ENCODE results near the gene CDC14C. TPM values are rescaled to one million over a fixed set of nuclear protein-coding genes. Genes with fewer than 3 reads are reported as not detected.

The CDC14C gene
- total RNA-seq: not detected

DNA sequence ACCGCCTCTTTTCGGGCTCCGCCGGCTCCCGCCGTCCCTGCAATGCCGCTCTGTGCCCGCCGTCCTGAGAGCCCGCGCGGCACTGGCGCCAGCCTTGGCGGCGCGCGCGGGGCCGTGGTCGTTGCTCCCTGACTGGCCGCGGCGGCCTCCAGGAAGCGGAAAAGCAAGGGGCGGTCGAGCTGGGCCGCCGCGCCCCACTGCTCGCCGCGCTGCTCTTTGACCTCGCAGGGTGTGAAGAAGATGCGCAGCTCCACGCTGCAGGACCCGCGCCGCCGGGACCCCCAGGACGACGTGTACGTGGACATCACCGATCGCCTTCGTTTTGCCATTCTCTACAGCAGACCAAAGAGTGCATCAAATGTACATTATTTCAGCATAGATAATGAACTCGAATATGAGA is at the start of gene CDC14C:
TSS of gene CDC14C (plus strand) at position 115 of the 400 bp plus-strand sequence. CDS start at position 241, 126 bp downstream.
- H3K4me3 ChIP-seq: no peak within 1 kb of the TSS
- intact Hi-C loops (cut with DNase I; ENCODE audit: low total_unique reads): no loop called here
- DNase-seq (ENCODE audit: low spot score in 2 of 2): no peak
- no peaks in the 10 kb centered on the region for H3K27me3 ChIP-seq
- H3K4me1 ChIP-seq: no peaks in the 10 kb centered on the region
- H3K27ac ChIP-seq: no peak within 1 kb of the TSS
- no peak for TF ChIP-seq POLR2AphosphoS5 (IDR thresholded peaks at IDR 0.05)
- no peaks in the 10 kb centered on the region for H3K36me3 ChIP-seq
- H3K9me3 ChIP-seq: no peaks in the 10 kb centered on the region

DNA sequence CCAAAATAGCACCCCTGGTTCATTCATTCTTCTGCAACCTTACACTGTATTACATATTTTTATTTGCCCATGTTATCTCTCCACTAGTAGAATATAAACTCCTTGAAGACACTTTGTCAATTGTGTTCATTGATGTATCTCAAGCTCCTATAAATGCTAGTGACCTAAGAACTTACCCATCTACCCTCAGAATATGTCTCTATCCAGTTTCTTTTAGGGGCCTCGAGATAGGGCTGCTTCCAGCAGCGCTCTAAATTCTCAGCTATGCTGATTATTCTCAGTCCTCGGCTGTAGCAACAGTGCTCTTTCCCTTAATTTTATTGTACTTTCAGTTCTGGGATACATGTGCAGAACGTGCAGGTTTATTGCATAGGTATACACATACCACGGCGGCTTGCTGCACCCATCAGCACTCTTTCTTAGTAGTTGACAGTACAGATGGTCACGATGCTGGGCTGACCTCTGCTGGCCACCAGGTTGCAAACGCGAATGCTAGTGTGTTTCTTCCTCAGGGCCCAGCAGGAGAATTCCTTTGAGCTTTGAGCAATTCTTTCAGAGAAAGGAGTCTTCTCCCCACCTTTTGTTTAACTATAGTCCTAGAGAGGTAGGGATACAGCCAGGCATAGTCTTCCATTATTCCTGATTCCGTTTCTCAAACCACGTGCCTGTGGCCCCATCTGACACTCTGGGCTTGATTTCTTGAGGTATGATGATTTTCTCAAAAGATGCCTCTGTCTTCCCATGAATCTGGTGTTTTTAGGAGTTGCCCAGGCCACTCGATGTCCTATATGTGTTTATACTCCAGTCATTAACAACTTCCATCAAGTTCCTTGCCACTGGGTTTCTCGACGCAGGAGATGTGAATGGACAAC is 49.1 kb upstream of the CDC14C start:
- Histone ChIP-seq H3K27ac (no peak overlapping the region), H3K36me3 (no peaks in the 10 kb centered on the region), H3K27me3 (no peaks in the 10 kb centered on the region), H3K4me1 (no peaks in the 10 kb centered on the region), H3K4me3 (no peak overlapping the region), H3K9me3 (no peaks in the 10 kb centered on the region)
- intact Hi-C loops (cut with DNase I; ENCODE audit: low total_unique reads): no loop called here
- DNase-seq (ENCODE audit: low spot score in 2 of 2): peak in 1 of 2 donors; percentile 19
- TF ChIP-seq, protein P1, sequence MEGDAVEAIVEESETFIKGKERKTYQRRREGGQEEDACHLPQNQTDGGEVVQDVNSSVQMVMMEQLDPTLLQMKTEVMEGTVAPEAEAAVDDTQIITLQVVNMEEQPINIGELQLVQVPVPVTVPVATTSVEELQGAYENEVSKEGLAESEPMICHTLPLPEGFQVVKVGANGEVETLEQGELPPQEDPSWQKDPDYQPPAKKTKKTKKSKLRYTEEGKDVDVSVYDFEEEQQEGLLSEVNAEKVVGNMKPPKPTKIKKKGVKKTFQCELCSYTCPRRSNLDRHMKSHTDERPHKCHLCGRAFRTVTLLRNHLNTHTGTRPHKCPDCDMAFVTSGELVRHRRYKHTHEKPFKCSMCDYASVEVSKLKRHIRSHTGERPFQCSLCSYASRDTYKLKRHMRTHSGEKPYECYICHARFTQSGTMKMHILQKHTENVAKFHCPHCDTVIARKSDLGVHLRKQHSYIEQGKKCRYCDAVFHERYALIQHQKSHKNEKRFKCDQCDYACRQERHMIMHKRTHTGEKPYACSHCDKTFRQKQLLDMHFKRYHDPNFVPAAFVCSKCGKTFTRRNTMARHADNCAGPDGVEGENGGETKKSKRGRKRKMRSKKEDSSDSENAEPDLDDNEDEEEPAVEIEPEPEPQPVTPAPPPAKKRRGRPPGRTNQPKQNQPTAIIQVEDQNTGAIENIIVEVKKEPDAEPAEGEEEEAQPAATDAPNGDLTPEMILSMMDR (IDR thresholded peaks at IDR 0.05): peak in 1 of 3 donors; percentile 40
- TF ChIP-seq POLR2A (IDR thresholded peaks at IDR 0.05): no peak

DNA sequence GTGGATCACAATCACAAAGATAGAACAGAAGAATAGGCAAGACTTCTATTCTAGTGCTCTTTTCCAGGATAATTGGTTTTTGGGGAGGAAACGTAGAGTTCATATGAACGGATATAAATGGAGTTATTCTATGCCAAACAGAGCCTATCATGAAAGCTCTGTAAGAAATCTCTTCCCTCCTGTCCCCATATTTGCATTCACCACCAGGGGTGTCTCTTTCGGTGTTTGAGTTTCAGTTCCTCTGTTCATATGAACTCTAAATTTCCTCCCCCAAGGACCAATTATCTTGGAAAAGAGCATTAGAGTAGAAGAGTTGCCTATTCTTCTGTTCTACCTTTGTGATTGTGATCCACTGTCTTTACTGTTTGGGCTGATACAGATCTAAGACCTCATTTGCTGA is 48.3 kb upstream of the CDC14C start:
- TF ChIP-seq POLR2AphosphoS5 (IDR thresholded peaks at IDR 0.05): no peak
- TF ChIP-seq, protein P1 (IDR thresholded peaks at IDR 0.05): no peak
- TF ChIP-seq POLR2A (IDR thresholded peaks at IDR 0.05): no peak
- Histone ChIP-seq H3K4me3 (no peak overlapping the region), H3K27me3 (no peaks in the 10 kb centered on the region), H3K36me3 (no peaks in the 10 kb centered on the region), H3K4me1 (no peaks in the 10 kb centered on the region), H3K27ac (no peak overlapping the region), H3K9me3 (no peaks in the 10 kb centered on the region)
- DNase-seq (ENCODE audit: low spot score in 2 of 2): no peak
- intact Hi-C loops (cut with DNase I; ENCODE audit: low total_unique reads): no loop called here

DNA sequence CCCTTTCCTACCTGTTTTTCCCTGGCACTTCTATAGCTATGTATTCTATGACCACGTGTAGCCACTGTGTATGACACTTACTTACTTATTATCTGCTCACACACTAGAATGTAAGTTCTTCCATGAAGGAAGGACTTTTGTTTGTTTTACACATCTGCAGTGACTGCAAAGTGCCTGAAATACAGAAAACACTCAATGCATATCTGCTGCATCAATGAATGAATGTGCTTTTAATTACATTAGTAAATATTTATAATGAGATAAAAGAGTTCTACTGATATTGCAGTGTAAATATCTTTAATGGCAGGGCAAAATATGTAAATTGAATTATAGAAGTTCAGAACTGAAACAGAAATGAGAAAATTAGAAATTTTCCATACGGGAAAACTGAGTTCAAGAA is 43.5 kb upstream of the CDC14C start:
- Histone ChIP-seq H3K4me1 (no peaks in the 10 kb centered on the region), H3K27me3 (no peaks in the 10 kb centered on the region), H3K4me3 (no peak overlapping the region), H3K36me3 (no peaks in the 10 kb centered on the region), H3K9me3 (no peaks in the 10 kb centered on the region), H3K27ac (no peak overlapping the region)
- intact Hi-C loops (cut with DNase I; ENCODE audit: low total_unique reads): no loop called here
- DNase-seq (ENCODE audit: low spot score in 2 of 2): no peak
- TF ChIP-seq, protein P1 (IDR thresholded peaks at IDR 0.05): no peak
- TF ChIP-seq POLR2AphosphoS5 (IDR thresholded peaks at IDR 0.05): no peak
- no peak for TF ChIP-seq POLR2A (IDR thresholded peaks at IDR 0.05)

DNA sequence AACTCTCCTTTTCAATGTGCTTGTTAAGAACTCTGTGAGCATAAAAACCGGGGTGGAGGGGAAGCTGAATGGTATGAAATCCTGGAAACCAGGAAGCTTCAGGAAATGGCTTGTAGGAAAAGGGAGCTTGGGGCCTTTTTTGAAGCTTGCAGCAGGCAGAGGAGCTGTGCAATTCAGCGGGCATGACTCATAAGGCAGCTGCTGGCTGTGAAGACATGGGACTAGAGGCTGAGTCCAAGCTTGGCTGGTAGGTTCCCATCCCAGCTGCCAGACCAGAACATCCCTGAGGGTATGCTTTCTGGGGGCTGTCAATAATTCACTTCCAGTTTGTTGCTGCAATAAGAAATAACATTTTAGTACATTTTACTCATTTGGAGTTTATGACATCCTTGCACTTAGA is 36.8 kb upstream of the CDC14C start:
- no peak for TF ChIP-seq POLR2A (IDR thresholded peaks at IDR 0.05)
- H3K4me3 ChIP-seq: no peak overlapping the region

DNA sequence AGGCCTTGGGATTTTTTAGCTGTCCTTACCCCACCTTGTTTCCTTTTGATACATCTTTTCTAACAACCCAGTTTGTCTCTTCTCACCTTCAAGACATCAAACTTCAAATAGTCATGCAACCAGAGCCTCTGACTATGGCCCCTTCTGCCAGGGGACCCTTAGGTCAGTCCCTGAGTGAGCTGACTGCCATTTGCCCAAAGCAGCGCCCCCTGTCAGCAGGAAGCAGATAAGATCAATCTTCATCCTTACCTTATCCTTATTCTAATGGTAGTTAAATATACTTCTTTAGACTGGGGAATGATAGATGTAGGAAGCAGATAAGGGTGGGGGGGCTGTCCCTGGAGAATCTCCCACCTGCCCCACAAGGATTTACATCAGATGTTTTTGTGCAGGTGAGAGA is 29.8 kb upstream of the CDC14C start:
- TF ChIP-seq POLR2AphosphoS5 (IDR thresholded peaks at IDR 0.05) (no peak), POLR2A (IDR thresholded peaks at IDR 0.05) (no peak)
- TF ChIP-seq, protein P1 (IDR thresholded peaks at IDR 0.05): no peak
- Histone ChIP-seq H3K36me3 (no peaks in the 10 kb centered on the region), H3K4me3 (no peak overlapping the region), H3K27ac (no peak overlapping the region), H3K9me3 (peaks cover 15 to 45% of the 10 kb centered on the region in 2 donors), H3K4me1 (no peaks in the 10 kb centered on the region), H3K27me3 (no peaks in the 10 kb centered on the region)
- intact Hi-C loops (cut with DNase I; ENCODE audit: low total_unique reads): no loop called here
- no peak for DNase-seq (ENCODE audit: low spot score in 2 of 2)

More for the DNA sequence above, 36.8 kb upstream of the CDC14C start:
- peaks cover 1 to 30% of the 10 kb centered on the region in 2 donors for H3K9me3 ChIP-seq
- no peaks in the 10 kb centered on the region for H3K36me3 ChIP-seq
- no peaks in the 10 kb centered on the region for H3K27me3 ChIP-seq
- no peak overlapping the region for H3K27ac ChIP-seq
- DNase-seq (ENCODE audit: low spot score in 2 of 2): no peak
- no peaks in the 10 kb centered on the region for H3K4me1 ChIP-seq
- intact Hi-C loops (cut with DNase I; ENCODE audit: low total_unique reads): no loop called here

All from breast epithelium (tissue), 4 donors.